Suprapubic skin (tissue), 4 donors: ENCODE data around the gene NR3C2.

Source experiments
- EP300 ChIP-seq: sonication (generic); formaldehyde crosslinking; IDR thresholded peaks from one replicate; pipeline ENCODE4 v1.6.1; 2017; ENCODE audit warnings: antibody characterized with exemption
- POLR2A ChIP-seq, 2 donors: fragments of 450-650 bp; IDR thresholded peaks; one replicate each; pipeline ENCODE4 v1.6.1; 2017; ENCODE audit warnings: antibody characterized with exemption in 2 of 2, mild to moderate bottlenecking in 2 of 2, moderate library complexity in 2 of 2
- POLR2AphosphoS5 ChIP-seq, 3 donors: sonication (generic); formaldehyde crosslinking; IDR thresholded peaks; one replicate each; pipeline ENCODE4 v1.6.1; 2017; ENCODE audit warnings: antibody characterized with exemption in 3 of 3
- TF ChIP-seq, protein P1 (sequence below), 2 donors: fragments of 200-600 bp in 1 of 2; fragments of 450-650 bp in 1 of 2; sonication (generic) in 1 of 2; IDR thresholded peaks; one replicate each; pipeline ENCODE4 v1.5.1; 2016 to 2019; ENCODE audit warnings: antibody characterized with exemption in 2 of 2, mild to moderate bottlenecking in 1 of 2, moderate library complexity in 1 of 2

DNA sequence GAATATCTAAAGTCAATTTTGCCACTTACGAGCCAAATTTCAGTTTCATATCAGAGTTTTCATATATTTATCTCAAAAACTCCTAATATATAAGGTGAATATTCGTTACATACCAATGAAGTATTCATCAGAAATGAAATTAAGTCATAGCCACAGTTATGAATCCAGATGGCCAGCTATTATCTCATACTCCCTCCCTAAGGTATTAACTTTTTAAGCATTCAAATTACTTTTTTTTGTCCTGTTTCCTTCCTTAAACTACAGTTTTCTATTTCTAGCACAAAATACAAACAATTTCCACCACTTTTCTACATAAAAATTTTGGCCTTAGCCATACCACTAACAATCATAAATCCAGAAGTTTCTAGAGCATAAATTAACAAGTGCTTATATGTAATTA, 13.0 kb downstream of the NR3C2 start:
- TF ChIP-seq, protein P1, sequence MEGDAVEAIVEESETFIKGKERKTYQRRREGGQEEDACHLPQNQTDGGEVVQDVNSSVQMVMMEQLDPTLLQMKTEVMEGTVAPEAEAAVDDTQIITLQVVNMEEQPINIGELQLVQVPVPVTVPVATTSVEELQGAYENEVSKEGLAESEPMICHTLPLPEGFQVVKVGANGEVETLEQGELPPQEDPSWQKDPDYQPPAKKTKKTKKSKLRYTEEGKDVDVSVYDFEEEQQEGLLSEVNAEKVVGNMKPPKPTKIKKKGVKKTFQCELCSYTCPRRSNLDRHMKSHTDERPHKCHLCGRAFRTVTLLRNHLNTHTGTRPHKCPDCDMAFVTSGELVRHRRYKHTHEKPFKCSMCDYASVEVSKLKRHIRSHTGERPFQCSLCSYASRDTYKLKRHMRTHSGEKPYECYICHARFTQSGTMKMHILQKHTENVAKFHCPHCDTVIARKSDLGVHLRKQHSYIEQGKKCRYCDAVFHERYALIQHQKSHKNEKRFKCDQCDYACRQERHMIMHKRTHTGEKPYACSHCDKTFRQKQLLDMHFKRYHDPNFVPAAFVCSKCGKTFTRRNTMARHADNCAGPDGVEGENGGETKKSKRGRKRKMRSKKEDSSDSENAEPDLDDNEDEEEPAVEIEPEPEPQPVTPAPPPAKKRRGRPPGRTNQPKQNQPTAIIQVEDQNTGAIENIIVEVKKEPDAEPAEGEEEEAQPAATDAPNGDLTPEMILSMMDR (IDR thresholded peaks at IDR 0.05): no peak
- no peak for TF ChIP-seq POLR2A (IDR thresholded peaks at IDR 0.05)
- TF ChIP-seq EP300: no peak
- no peak for TF ChIP-seq POLR2AphosphoS5 (IDR thresholded peaks at IDR 0.05)
